HAP-1 (cell line): ENCODE data around the gene ZC3H14.

Source experiments
- DNase-seq, 2 experiments: peaks; one replicate each; pipeline ENCODE4 v3.0.0-alpha.2; 2016 to 2020; ENCODE audit warnings: low spot score in 2 of 2
- H3K27me3 ChIP-seq: fragments of 250-450 bp; sonication (Bioruptor Pico); 2 replicates; pipeline ENCODE4 v1.5.1; 2020; ENCODE audit warnings: low read depth, mild to moderate bottlenecking, moderate library complexity
- H3K36me3 ChIP-seq: fragments of 250-450 bp; sonication (Bioruptor Pico); replicated peaks from 2 replicates; pipeline ENCODE4 v1.5.1; 2020; ENCODE audit warnings: mild to moderate bottlenecking
- H3K4me1 ChIP-seq: fragments of 250-450 bp; sonication (Bioruptor Pico); 2 replicates; pipeline ENCODE4 v1.5.1; 2020; ENCODE audit warnings: mild to moderate bottlenecking
- H3K4me3 ChIP-seq: fragments of 250-450 bp; sonication (Bioruptor Pico); 2 replicates; pipeline ENCODE4 v1.5.1; 2020; ENCODE audit warnings: mild to moderate bottlenecking, moderate library complexity
- H3K9me3 ChIP-seq: fragments of 250-450 bp; sonication (Bioruptor Pico); 2 replicates; pipeline ENCODE4 v1.5.1; 2020; ENCODE audit warnings: mild to moderate bottlenecking, moderate library complexity
- in situ Hi-C: fragments of 300-500 bp; cut with MboI; formaldehyde crosslinking; loops from 3 replicates; pipeline ENCODE4 v1.14.3; 2020; ENCODE audit warnings: low sequenced_read_pairs, inconsistent platforms, mixed read lengths

The ZC3H14 gene

DNA sequence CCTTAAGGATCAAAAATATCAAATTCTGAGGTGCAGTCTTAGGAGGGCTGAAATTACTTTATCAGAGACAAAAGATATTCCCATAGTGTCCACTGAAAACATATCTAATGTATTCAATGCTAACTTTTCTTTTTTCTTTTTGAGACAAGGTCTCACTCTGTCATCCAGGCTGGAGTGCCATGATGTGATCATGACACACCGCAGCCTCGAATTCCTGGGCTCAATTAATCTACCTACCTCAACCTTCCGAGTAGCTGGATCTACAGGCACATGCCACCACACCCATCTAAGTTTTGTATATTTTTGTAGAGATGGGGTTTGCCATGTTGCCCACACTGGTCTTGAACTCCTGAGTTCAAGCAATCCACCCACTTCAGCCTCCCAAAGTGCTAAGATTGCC lies 68.3 kb downstream of the ZC3H14 start:
- in situ Hi-C loops = no loop called here

DNA sequence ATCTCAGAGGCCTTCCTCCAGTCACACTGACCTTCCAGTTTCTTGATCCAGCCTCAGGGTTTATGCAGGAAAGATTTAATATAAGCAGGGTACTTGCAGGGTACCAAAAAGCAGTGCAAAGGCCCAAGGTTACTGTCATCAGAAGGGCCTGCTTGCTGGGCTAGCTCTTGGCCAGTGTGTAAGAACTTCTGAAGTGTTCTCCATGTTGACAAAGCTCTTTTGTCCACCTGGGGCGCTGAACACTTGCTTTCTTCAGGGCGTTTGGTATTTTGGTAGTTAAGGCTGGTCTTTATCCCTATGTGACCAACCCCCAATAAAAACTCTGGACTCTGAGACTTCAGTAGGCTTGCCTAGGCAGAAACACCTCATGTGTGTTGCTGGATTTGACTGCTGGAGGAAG lies 69.7 kb downstream of the ZC3H14 start:
- in situ Hi-C loops = no loop called here
- H3K4me1 ChIP-seq = no peaks in the 10 kb centered on the region
- no peaks in the 10 kb centered on the region for H3K36me3 ChIP-seq
- no peak overlapping the region for H3K4me3 ChIP-seq
- no peaks in the 10 kb centered on the region for H3K9me3 ChIP-seq
- no peak for DNase-seq
- H3K27me3 ChIP-seq = no peaks in the 10 kb centered on the region

More for the DNA sequence above, 68.3 kb downstream of the ZC3H14 start:
- H3K9me3 ChIP-seq = no peaks in the 10 kb centered on the region
- H3K27me3 ChIP-seq = no peaks in the 10 kb centered on the region
- H3K36me3 ChIP-seq = no peaks in the 10 kb centered on the region
- DNase-seq = no peak
- H3K4me3 ChIP-seq = no peak overlapping the region
- no peaks in the 10 kb centered on the region for H3K4me1 ChIP-seq

- DNase-seq = no peak
- Histone ChIP-seq H3K4me1 (no peaks in the 10 kb centered on the region), H3K9me3 (no peaks in the 10 kb centered on the region), H3K27me3 (no peaks in the 10 kb centered on the region), H3K4me3 (no peak overlapping the region), H3K36me3 (no peaks in the 10 kb centered on the region)
- in situ Hi-C loops = no loop called here
These were observed 76.4 kb downstream of the ZC3H14 start for GRCh38 chr14:88639221-88639620.

GRCh38 chr14:88660056-88660455 lies 97.2 kb downstream of the ZC3H14 start:
- H3K9me3 ChIP-seq = no peaks in the 10 kb centered on the region; the same call in 1 of the 2 replicates

GRCh38 chr14:88667555-88668273 lies 104.9 kb downstream of the ZC3H14 start:
- H3K4me3 ChIP-seq = no peak overlapping the region
- in situ Hi-C loops = loop anchor here (10.0 kb wide), 1 partner anchor 347 kb away; no protein-coding TSS in a partner anchor
- no peaks in the 10 kb centered on the region for H3K4me1 ChIP-seq

More at GRCh38 chr14:88660056-88660455, 97.2 kb downstream of the ZC3H14 start:
- in situ Hi-C loops = loop anchor here (10.0 kb wide), 1 partner anchor 355 kb away; no protein-coding TSS in a partner anchor
- Histone ChIP-seq H3K36me3 (no peaks in the 10 kb centered on the region), H3K27me3 (no peaks in the 10 kb centered on the region), H3K4me1 (no peaks in the 10 kb centered on the region), H3K4me3 (no peak overlapping the region)
- no peak for DNase-seq

DNA sequence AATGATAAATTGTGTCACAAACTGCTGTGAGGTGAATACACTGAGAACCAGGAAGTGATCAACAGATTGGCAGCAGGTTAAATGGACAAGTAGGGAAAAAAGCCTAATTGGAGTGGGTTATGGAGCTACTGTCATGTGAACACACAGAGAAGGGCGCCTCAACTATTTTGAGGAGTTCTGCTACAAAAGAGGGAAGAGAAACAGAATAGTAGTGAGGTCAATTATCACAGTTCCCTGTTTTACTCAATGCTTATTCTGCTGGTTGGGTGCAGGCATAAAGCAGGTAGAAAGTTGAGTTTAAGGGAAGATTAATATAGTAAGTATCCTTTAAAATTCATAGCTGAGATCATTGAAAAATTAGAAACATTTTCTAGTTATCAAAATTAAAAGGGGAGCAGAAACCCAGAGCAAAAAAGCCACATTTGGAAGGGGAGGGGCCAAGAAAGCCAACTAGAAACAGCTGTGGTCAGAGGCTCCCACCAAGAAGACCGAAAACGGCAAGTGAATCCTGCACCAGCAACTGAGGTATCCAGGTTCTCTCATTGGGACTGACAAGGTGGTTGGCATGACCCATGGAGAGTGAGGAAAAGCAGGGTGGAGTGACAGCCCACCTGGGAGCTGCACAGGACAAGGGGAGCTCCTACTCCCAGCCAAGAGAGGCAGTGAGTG lies 105.7 kb downstream of the ZC3H14 start:
- Histone ChIP-seq H3K4me3 (no peak overlapping the region), H3K9me3 (no peaks in the 10 kb centered on the region), H3K36me3 (no peaks in the 10 kb centered on the region), H3K27me3 (no peaks in the 10 kb centered on the region), H3K4me1 (no peaks in the 10 kb centered on the region)
- DNase-seq = no peak
- in situ Hi-C loops = loop anchor here (10.0 kb wide), 1 partner anchor 346 kb away; no protein-coding TSS in a partner anchor

More at GRCh38 chr14:88667555-88668273, 104.9 kb downstream of the ZC3H14 start:
- DNase-seq = peak; percentile 64 to 72
- Histone ChIP-seq H3K36me3 (no peaks in the 10 kb centered on the region), H3K27me3 (no peaks in the 10 kb centered on the region), H3K9me3 (no peaks in the 10 kb centered on the region)

GRCh38 chr14:88669346-88669745 lies 106.5 kb downstream of the ZC3H14 start:
- Histone ChIP-seq H3K36me3 (no peaks in the 10 kb centered on the region), H3K27me3 (no peaks in the 10 kb centered on the region), H3K9me3 (no peaks in the 10 kb centered on the region), H3K4me3 (no peak overlapping the region), H3K4me1 (no peaks in the 10 kb centered on the region)
- no peak for DNase-seq
- in situ Hi-C loops = loop anchor here (10.0 kb wide), 1 partner anchor 345 kb away; no protein-coding TSS in a partner anchor
